H1 (cell line): ENCODE results near the gene CDCA5. TPM values are rescaled to one million over a fixed set of nuclear protein-coding genes. Genes with fewer than 3 reads are reported as not detected.

Experiments used
- ATF3 ChIP-seq: IDR thresholded peaks from 2 replicates; pipeline ENCODE4 v1.6.1; 2011; ENCODE audit warnings: low read depth, mild to moderate bottlenecking, low read length; ENCODE audit not compliant: insufficient read depth
- CHD7 ChIP-seq: fragments of 300-600 bp; sonication (generic); IDR thresholded peaks from 2 replicates; pipeline ENCODE4 v1.7.1; 2012; ENCODE audit warnings: low read length, moderate library complexity, mild to moderate bottlenecking, inconsistent platforms; ENCODE audit not compliant: insufficient replicate concordance
- GABPA ChIP-seq: IDR thresholded peaks from 2 replicates; pipeline ENCODE4 v1.6.1; 2011; ENCODE audit warnings: mild to moderate bottlenecking, low read length, moderate library complexity, borderline replicate concordance; ENCODE audit not compliant: insufficient read depth
- MAX ChIP-seq: IDR thresholded peaks from 2 replicates; pipeline ENCODE4 v1.6.1; 2012; ENCODE audit warnings: inconsistent platforms
- RFX5 ChIP-seq: IDR thresholded peaks from 2 replicates; pipeline ENCODE4 v1.6.1; 2011; ENCODE audit warnings: low read depth, low read length, improper control_type of control experiment, borderline replicate concordance
- SIX5 ChIP-seq: IDR thresholded peaks from 2 replicates; pipeline ENCODE4 v1.6.1; 2011; ENCODE audit warnings: mild to moderate bottlenecking, low read depth, low read length
- ZNF274 ChIP-seq: IDR thresholded peaks from 2 replicates; pipeline ENCODE4 v1.7.0; 2012; ENCODE audit warnings: low read length, borderline replicate concordance; ENCODE audit errors: extremely low read depth
- polyA plus RNA-seq, 7 experiments: library from polyadenylated mRNA; depleted of rRNA in 3 of 7; stranded (reverse) in 5 of 7; unstranded in 2 of 7; fragments of >200 nt in 5 of 7; fragments of 200-250 nt in 2 of 7; gene quantifications; 1 replicate in 5 of 7; 2 replicates in 1 of 7; 4 replicates in 1 of 7; pipeline versions ENCODE4 v1.2.1 to v1.2.3, GENCODE V29; 2011 to 2013; ENCODE audit warnings: missing spikeins in 2 of 7, mixed read lengths in 2 of 7
- total RNA-seq: library from RNA; stranded (reverse); fragmentation: NEBNext Ultra II Directional; extraction: Animal tissue kit (Norgen Biotek cat#: 25700); gene quantifications from 2 replicates; pipeline ENCODE4 v1.2.1, GENCODE V29; 2021

CDCA5 gene
- total and polyA plus RNA-seq, 2 of the 8 experiments (the other 6 are each of a cell fraction or from before 2014, with no cell fraction given): 39.2 to 87.0 TPM

- TF ChIP-seq CHD7: no peak
- TF ChIP-seq MAX: no peak
- TF ChIP-seq ZNF274: no peak
- no peak for TF ChIP-seq RFX5
- no peak for TF ChIP-seq GABPA
- TF ChIP-seq ATF3: no peak
- TF ChIP-seq SIX5: no peak
Measured at GRCh38 chr11:65120831-65121230, 37.0 kb upstream of the CDCA5 start (continued).
